Peyer's patch (tissue), 4 donors: ENCODE results near the gene TMED8. TPM values are rescaled to one million over a fixed set of nuclear protein-coding genes. Genes with fewer than 3 reads are reported as not detected.

Experiments used
- DNase-seq, 3 donors: peaks; one replicate each; pipeline ENCODE4 v3.0.0-alpha.2; 2017 to 2019
- H3K27ac ChIP-seq, 4 donors: fragments of 200-600 bp; sonication (generic); one replicate each; pipeline ENCODE4 v1.5.1; 2016 to 2019
- H3K27me3 ChIP-seq, 2 donors: fragments of 200-600 bp; sonication (generic); one replicate each; pipeline ENCODE4 v1.5.1; 2019
- H3K36me3 ChIP-seq, 3 donors: fragments of 200-600 bp; sonication (generic); one replicate each; pipeline ENCODE4 v1.5.1; 2016 to 2019
- H3K4me1 ChIP-seq, 4 donors: fragments of 200-600 bp; sonication (generic); one replicate each; pipeline ENCODE4 v1.5.1; 2016 to 2019
- H3K4me3 ChIP-seq, 4 donors: fragments of 200-600 bp; sonication (generic); 1 replicate in 3 of 4; 2 replicates in 1 of 4; pipeline ENCODE4 v1.5.1; 2016 to 2019; ENCODE audit warnings: mild to moderate bottlenecking in 1 of 4
- H3K9me3 ChIP-seq, 4 donors: fragments of 200-600 bp; sonication (generic); one replicate each; pipeline ENCODE4 v1.5.1; 2016 to 2019; ENCODE audit warnings: mild to moderate bottlenecking in 1 of 4
- POLR2A ChIP-seq, 2 donors: fragments of 450-650 bp; IDR thresholded peaks; one replicate each; pipeline ENCODE4 v1.5.1; 2017; ENCODE audit warnings: antibody characterized with exemption in 2 of 2, mild to moderate bottlenecking in 2 of 2, moderate library complexity in 2 of 2
- total RNA-seq, 4 donors: library from RNA; depleted of rRNA; stranded (reverse); fragments of >200 nt; gene quantifications; one replicate each; pipeline ENCODE4 v1.1.0, GENCODE V29; 2016
- TF ChIP-seq, protein P1 (sequence below), 6 experiments: fragments of 450-650 bp in 4 of 6; fragments of 200-600 bp in 2 of 6; sonication (generic) in 1 of 6; IDR thresholded peaks; one replicate each; pipeline ENCODE4 v1.5.1; 2017 to 2019; ENCODE audit warnings: antibody characterized with exemption in 6 of 6, mild to moderate bottlenecking in 3 of 6, moderate library complexity in 1 of 6

Gene TMED8
- total RNA-seq, 4 donors from 2014 or later: 7.4 to 9.9 (median 7.5) TPM

DNA sequence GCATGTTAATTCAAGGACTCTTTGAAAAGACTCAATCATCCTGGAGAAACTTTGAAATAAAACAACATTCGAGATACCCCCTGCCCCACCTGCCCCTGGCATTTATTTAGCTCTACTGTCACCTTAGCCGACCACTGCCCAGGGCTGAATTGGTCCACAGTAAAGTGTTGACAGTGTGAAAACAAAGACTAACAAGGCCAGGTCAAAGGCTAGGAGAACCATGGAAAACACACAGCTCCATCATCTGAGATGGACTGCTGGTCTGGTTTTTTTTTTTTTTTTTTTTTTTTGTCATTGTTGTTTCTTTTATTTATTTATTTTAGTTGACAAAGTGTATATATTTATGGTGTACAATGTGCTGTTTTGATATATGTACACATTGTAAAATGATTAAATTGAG is 30.4 kb downstream of the TMED8 start:
- Histone ChIP-seq H3K9me3 (no peaks in the 10 kb centered on the region), H3K27ac (no peak overlapping the region), H3K4me3 (no peak overlapping the region), H3K36me3 (peaks cover 0 to 33% (median 0%) of the 10 kb centered on the region in 3 donors), H3K4me1 (no peaks in the 10 kb centered on the region), H3K27me3 (no peaks in the 10 kb centered on the region)
- no peak for DNase-seq
- no peak for TF ChIP-seq POLR2A (IDR thresholded peaks at IDR 0.05)
- TF ChIP-seq, protein P1, sequence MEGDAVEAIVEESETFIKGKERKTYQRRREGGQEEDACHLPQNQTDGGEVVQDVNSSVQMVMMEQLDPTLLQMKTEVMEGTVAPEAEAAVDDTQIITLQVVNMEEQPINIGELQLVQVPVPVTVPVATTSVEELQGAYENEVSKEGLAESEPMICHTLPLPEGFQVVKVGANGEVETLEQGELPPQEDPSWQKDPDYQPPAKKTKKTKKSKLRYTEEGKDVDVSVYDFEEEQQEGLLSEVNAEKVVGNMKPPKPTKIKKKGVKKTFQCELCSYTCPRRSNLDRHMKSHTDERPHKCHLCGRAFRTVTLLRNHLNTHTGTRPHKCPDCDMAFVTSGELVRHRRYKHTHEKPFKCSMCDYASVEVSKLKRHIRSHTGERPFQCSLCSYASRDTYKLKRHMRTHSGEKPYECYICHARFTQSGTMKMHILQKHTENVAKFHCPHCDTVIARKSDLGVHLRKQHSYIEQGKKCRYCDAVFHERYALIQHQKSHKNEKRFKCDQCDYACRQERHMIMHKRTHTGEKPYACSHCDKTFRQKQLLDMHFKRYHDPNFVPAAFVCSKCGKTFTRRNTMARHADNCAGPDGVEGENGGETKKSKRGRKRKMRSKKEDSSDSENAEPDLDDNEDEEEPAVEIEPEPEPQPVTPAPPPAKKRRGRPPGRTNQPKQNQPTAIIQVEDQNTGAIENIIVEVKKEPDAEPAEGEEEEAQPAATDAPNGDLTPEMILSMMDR (IDR thresholded peaks at IDR 0.05): no peak

DNA sequence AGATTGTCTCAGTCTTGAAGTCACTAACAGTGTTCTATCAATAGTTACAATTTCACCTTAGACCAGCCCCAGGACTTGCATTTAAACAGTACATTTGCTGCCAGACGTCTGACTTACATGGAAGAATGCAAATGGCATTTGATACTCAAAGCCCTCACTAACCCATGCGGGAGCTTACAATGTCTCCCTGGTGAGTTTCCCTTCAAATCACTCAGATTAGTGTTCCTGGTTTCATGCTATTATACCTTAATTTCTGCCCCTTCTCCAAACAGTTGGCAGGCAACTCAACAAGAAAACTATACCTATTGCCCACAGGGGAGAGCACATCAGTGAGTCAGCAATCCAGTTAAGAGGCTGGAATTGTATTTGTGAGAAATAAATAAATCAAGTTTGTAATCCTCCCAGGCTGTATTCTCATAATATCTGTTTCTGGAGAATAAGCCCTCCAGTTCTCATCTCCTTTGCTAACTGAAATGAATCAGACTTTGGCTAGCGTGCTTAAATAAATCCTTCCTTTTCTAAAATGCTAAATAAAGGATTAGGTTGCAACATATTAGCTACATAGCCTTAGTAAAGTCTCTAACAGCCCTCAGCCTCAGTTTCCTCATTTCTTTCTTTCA is 32.4 kb downstream of the TMED8 start:
- DNase-seq: no peak
- H3K27ac ChIP-seq: no peak overlapping the region
- no peak overlapping the region for H3K4me3 ChIP-seq
- peaks cover 0 to 37% (median 0%) of the 10 kb centered on the region in 3 donors for H3K36me3 ChIP-seq
- TF ChIP-seq, protein P1 (IDR thresholded peaks at IDR 0.05): no peak
- no peak for TF ChIP-seq POLR2A (IDR thresholded peaks at IDR 0.05)
- H3K27me3 ChIP-seq: no peaks in the 10 kb centered on the region
- no peaks in the 10 kb centered on the region for H3K4me1 ChIP-seq
- no peaks in the 10 kb centered on the region for H3K9me3 ChIP-seq

DNA sequence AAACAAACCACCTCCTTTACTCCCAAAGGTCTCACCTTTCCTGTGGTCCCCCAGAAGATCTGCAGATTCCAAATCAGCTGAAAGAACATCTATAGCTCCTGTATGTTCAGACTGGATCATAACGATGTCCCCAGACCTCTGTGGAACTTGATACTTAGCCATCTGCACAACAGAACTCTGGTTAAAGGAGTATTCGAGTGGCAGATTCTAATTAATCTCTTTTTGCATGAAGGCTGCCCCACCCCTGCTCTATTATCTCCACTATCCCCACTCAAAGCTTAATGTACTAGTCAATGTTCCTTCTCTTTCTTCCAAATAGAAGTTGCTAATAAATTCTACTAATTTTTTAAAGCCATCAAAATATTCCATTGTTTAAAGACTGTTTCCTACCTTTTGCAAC is 33.2 kb downstream of the TMED8 start:
- TF ChIP-seq, protein P1 (IDR thresholded peaks at IDR 0.05): no peak
- no peak for TF ChIP-seq POLR2A (IDR thresholded peaks at IDR 0.05)
- H3K27me3 ChIP-seq: no peaks in the 10 kb centered on the region
- no peak for DNase-seq
- peaks cover 0 to 34% (median 0%) of the 10 kb centered on the region in 3 donors for H3K36me3 ChIP-seq
- H3K4me1 ChIP-seq: no peaks in the 10 kb centered on the region
- H3K4me3 ChIP-seq: no peak overlapping the region
- no peaks in the 10 kb centered on the region for H3K9me3 ChIP-seq
- H3K27ac ChIP-seq: no peak overlapping the region

DNA sequence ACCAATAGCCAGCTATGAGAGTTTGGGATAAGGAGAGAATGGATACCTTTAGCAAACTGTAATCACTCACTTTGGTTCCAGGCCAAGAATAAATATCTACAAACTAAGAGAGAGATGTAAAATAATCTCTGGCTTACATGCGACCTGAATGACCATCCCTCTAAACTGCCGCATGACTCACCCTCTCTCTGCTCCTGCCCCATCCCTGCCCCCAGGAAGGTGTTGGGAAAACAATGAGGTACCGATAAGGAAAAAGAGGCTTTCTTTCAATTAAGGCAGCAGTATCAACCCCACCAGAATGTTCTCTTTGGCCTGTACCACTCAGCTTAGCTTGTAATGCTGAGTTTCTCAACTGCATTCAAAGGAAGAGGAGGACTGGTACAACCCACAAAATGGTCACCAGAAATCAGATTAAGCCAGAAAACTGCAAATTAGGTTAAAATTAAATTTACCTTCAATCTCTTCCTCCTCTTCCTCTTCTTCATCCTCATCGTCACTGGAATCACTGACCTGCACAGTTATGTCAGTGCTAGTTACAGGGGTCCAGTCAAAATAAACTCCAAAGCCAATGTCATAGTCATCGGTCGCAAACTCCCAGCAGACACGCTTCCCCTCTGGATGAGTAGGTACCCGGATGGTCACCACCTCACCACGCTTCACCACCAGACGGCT is 34.0 kb downstream of the TMED8 start:
- peaks cover 0 to 34% (median 0%) of the 10 kb centered on the region in 3 donors for H3K36me3 ChIP-seq
- H3K4me3 ChIP-seq: no peak overlapping the region
- TF ChIP-seq, protein P1 (IDR thresholded peaks at IDR 0.05): no peak
- TF ChIP-seq POLR2A (IDR thresholded peaks at IDR 0.05): no peak
- no peaks in the 10 kb centered on the region for H3K4me1 ChIP-seq
- H3K27ac ChIP-seq: no peak overlapping the region
- DNase-seq: no peak
- no peaks in the 10 kb centered on the region for H3K27me3 ChIP-seq
- H3K9me3 ChIP-seq: no peaks in the 10 kb centered on the region

DNA sequence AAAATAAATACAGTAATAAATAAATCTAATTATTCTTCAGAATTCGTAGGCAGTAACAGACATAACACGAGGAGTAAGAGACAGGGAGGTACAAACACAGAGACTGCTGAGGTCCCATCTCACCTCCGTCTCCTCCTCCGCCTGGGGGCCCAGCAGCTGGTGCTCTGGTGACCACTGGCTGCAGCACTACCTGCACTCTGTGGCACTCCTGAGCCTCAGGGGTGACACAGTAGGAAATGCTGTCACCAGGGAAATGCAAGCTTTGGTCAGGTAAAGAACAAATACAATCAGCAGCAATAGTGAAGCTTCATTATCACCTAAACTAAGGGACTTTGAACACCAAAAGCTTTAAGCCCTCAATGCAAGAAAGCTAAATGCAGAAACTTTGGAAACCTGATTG is 36.5 kb downstream of the TMED8 start:
- no peaks in the 10 kb centered on the region for H3K27me3 ChIP-seq
- no peak overlapping the region for H3K27ac ChIP-seq
- no peak for DNase-seq
- H3K36me3 ChIP-seq: peaks cover 0 to 29% (median 0%) of the 10 kb centered on the region in 3 donors
- no peak overlapping the region for H3K4me3 ChIP-seq
- no peak for TF ChIP-seq POLR2A (IDR thresholded peaks at IDR 0.05)
- TF ChIP-seq, protein P1 (IDR thresholded peaks at IDR 0.05): no peak
- H3K4me1 ChIP-seq: no peaks in the 10 kb centered on the region
- no peaks in the 10 kb centered on the region for H3K9me3 ChIP-seq
